Activated CD4-positive, alpha-beta T cell treated with anti-CD3 and anti-CD28 coated beads for 4 hours (primary cell): Measurements from ENCODE around the gene NMT1.
A peak's percentile ranks its signal among the peaks of the same experiment; 100 is the strongest.

ENCODE experiments used
- DNase-seq, 2 donors: peaks; one replicate each; pipeline ENCODE4 v3.0.0-alpha.2; 2020

NMT1 gene

DNA sequence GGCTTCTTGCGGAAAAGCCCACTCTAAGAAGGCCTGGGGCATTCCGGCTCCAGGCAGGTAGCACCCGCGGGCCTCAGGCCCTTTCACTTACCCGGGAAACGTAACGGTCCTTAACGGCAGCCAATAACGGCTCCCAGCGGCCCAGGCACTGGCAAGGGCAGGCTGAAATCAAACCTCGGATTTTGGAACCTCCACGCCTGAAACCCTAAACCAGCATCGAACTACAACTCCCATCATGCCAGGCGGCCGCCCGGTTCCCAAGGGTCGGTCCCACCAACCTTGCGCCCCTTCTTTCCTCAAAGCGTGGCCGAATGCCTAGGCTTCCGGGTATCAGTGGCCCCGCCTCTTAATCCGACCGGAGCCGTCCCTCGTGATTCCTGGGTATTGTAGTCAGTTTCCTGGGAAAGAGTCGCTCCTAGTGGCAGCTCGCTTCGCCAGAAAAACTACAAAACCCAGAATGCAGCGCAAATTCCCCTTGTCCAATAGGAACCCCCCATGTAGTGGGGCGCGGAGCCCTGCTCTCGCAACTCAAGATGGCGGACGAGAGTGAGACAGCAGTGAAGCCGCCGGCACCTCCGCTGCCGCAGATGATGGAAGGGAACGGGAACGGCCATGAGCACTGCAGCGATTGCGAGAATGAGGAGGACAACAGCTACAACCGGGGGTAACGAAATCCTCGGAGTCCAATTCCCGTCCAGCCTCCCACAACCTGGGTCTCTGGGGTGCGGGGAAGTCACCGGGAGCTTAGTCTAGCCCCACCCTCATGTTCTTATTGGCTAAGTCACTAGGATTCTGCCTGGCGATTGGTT lies at the start of gene NMT1:
Gene NMT1 (plus strand): TSS at position 521 of the 809 bp plus-strand sequence. CDS start 13 bp downstream, at position 534.
- DNase-seq, result peak; percentile 95

DNA sequence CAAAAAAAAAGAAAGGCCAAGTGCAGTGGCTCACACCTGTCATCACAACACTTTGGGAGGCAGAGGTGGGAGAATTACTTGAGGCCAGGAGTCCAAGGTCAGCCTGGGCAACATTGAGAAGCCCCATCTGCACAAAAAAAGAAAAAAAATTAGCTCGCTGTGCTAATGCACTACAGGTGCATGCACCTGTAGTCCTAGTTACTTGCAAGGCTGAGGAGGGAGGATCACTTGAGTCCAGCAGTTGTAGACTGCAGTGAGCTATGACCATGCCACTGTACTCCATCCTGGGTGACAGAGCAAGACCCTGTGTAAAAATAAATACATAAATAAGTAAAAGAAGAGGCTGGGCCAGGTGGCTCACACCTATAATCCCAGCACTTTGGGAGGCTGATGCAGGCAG lies 49.4 kb upstream of the NMT1 start:
- no peak for DNase-seq

DNA sequence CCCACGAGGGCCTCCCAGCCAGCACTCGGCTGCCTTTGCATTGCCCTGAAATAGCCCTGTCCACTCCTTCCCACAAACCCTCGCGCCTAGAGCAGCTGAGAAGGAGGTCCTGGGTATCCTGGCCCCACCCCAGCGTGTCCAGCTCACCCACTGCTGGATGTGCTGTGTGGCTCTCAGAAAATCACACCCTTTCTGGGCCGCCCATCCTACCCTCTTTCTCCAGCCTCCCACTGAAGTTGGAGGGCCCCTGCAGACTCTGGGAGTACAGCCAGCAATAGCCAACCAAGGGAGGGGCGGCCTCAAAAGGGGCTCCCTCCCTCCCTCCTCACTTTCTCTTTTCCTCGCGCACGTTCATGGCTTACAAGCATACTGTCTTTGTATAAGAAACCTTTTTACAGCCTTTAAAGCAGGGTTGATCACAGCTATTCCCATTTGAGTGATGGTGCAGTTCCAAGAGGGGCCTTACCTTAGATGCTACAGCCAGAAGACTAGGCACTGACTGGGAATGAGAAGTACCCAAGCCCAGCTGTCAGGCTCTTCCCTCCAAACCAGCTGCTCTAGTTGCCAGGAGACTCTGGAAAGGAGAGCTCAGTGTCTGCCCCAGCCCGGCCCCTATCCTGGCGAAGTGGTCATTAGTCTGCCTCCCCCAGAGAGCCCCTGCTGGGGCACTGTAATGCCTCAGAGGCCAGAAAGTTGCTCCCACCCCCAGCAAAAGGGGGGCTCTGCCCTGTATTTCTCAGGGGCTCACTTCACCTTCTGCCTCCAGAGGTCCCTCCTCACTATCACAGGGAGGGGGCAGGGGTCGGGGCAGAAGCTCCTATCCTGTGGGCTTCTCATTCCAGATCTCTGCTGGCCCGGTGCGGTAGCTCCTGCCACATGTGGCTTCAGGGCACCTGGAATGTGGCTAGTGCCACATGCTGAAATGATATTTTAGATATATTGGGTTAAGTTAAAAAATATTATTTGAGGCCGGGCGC lies 47.8 kb upstream of the NMT1 start:
- DNase-seq, result no peak

DNA sequence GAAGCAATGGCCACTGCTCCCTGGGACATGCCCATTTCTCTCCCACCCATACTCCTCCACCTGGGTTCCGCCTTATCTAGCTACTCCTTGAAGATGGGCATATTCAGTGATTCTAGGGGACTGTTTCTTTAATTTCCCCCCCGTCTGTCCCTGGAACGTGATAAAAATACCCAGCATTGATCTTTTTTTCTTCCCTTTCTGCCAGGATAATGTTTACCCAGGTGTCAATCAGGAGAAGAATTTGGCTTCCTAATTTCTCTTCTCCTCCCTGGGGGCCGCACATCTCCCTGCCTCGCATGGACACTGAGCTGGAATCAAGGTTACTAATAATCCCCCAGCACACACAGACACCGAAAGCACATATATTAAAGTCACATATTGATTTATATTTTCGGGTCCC lies 44.9 kb upstream of the NMT1 start:
- no peak for DNase-seq

DNA sequence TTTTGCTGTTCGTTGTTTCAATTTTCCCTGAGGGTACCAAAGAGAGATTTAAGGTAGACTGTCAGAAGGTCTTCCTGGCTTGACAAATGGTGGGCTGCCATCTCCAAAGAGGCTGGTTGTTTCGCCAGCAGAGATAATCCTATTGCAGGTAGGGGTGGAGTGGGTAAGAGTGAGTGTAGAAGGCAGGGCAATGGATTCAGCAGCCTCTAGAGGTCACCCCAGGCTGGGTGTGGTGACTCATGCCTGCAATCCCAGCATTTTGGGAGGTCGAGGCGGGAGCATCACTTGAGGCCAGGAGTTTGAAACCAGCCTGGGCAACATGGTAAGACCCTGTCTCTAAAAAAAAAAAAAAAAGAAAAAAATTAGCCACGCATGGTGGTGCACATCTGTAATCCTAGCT lies 44.3 kb upstream of the NMT1 start:
- no peak for DNase-seq

DNA sequence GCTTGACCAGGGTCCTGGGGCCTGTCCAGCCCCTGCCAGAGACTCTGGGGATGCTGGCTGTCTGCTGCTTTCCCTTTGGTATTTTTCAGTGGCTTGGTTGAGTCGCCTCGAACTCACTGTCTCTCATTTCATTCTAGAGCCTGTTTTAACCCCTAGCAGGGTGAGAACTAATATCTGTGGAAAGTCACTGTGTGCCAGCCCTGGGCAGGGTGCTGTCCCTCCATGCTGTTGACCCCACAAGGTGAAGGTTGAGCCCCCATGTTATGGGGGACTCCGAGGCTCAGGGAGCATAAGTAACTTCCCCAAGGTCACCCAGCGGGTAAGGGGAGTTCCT lies 42.6 kb upstream of the NMT1 start:
- no peak for DNase-seq

DNA sequence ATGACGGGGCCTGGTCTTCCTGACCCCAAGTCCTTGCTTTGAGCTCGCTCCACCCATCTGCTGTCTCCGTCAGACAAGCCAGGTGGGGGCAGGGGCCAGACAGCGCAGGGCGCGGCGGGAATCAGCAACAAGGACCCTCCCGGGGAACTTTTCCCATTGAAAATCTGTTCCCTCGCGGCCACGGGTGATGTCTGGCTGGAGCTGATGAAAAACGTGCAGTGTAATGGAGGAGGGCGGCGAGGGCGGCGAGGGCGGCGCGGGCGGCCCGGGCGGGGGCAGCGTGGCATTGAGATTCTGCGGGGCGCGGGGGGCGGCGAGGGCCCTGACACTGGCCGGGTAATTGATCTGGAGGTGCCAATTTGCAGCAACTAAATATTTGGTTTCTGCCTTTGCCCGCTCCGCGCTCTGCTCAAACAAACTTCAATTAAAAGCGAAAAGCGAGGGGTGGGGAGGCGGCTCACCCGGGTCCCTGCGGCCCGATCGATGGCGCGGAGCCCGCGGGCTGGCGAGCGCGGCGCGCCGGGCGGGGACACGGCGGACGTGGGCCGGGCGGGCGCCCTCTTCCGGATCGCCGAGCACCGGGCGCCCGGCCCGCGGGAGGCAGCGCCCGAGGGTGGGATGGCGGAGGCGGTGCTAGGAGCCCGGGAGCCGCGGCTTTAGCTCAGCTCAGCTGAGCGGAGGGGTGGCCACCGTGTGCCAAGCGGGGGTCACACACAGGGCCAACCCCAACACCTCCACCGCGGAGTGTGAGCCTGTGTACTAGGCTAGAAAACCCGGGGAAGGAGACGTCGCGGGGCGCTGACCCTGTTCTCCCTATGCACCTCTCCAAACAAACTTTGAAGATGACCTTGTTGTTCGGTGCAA lies 42.0 kb upstream of the NMT1 start:
- peak; percentile 21 to 26 for DNase-seq

DNA sequence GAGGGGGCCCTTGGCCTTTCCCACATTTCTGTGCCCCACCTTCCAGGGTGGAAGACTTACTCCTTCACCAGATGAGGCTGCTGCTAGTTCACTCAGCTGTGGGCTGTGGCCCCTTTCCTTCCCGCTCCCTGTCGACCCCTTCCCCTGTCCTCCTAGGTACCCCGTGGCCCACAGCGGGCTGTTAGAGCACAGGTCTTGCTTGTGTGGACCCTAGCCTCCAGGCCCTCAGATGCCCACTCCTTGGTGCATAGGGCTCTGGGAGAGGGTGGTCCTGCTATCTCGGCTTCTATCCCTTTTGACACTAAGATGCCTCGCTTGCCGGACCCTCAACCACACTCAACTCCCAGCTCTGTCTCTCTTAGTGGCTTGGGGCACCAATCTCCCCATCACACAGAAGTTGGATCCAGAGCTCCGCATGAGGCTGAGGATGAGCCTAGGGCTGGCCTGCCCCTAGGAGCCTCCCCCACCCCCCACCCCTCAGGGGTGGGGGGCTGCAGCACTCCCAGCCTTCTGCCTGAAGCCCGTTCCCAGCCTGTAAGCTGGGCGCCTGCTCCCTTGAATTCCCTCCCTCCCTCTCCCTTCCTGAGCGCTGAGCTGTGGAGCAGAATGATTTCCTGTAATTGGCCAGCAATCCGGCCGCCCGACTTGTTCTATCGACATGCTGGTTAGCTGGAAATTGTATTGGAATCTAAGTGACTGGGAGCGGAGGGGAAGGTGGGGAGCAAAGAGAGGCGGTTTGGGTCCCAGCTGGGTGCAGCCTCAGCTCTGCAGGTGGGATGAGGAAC lies 40.6 kb upstream of the NMT1 start:
- no peak for DNase-seq

DNA sequence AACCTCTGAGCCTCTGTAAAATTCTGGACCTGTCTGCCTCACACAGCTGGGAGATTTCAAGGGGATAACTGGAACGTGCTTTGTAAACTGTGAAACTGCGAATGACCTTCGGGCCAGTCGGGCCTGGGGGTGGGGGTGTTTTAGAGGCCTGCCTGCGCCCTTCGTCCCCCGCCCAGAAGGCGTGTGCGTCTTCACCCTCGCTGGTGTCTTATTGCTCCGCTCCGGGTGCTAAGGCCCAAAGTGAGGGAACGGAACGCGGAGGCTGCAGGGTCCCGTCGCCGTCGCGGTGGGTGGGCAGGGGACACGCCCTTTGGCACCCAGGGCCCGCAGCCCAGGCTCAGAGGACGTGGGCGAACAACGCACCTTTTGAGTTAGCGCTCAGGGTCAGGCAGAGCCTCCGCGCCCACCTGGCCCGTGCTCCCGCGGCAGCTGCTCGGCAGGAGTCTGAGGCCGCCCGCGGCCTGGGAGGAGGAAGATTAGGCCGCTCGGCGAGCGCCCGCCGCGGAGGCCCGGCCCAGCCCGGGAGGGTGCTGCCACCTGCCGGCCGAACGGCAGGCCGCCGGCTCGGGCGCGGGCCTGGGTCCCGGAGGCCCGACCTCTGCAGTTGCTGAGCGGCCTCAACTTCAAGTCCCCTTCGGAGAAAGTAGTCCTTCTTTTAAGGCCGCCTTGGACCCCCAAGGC lies 39.4 kb upstream of the NMT1 start:
- DNase-seq, result peak; percentile 58 to 63

DNA sequence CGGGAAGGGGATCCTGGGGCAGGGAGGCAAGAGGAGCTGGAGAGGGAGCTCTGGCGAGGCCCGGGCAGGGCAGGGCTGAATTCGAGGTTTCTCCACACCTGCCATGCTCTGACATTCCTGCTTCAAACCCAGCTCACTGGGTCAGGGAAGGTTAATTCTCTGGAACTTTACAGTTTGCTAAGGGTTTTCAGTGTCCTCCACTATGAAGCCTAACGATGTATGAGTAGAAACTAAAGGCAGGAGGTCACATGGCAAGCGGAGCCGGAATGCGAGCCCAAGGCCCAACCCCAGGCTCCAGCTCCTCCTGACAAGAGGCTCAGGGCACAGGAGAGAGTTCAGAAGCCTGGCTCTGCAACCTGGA lies 38.8 kb upstream of the NMT1 start:
- no peak for DNase-seq

DNA sequence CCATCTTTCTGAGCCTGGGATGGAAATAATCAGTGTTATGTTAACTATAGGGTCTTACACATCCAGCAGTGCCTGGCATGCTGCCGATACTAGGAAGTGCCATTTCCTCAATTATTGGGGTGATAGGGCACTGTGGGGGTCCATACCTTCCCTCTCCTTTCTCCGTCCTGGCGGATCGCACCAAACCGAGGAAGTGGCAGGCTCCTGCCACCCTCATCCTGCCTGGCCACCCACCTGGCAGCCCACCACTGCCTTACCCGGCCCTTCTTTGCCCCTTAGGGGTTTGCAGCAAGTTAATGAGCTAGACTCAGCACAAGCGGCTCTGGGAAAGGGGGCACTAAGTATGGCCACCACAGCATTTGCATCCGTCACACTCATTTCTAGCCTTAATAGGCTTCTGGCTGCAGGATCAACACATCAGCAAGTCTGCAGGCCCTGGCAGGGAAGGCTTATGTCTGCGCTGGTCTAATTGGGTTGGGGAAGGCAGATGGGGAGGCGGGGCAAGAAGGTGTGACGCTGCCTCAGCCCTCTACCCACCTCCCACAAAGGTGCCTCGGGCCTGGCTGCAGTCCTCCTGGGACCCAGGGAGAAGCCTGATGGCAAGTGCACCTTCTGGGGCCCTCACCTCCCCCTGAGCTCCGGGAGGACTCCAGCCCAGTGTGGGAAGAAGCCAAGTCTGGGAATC lies 38.3 kb upstream of the NMT1 start:
- no peak for DNase-seq

DNA sequence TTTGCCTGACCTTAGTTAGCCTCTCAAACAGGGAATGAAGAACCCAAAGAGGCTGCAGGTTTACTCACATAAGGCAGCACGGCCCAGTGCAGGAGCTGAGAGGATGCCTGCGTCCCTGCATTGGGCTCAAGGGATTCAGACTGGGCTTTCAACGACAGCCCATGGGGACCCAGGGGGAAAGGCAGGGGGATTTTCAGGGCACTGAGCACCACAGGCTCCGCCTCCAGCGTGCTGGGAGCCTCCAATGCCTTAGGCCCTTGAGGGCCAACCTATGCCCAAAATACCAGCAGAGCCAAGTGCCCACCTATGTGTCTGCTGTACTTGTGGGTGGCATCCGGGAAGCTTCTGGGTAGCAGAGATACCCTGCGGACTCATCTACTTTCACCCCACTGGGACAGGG lies 32.0 kb upstream of the NMT1 start:
- no peak for DNase-seq

DNA sequence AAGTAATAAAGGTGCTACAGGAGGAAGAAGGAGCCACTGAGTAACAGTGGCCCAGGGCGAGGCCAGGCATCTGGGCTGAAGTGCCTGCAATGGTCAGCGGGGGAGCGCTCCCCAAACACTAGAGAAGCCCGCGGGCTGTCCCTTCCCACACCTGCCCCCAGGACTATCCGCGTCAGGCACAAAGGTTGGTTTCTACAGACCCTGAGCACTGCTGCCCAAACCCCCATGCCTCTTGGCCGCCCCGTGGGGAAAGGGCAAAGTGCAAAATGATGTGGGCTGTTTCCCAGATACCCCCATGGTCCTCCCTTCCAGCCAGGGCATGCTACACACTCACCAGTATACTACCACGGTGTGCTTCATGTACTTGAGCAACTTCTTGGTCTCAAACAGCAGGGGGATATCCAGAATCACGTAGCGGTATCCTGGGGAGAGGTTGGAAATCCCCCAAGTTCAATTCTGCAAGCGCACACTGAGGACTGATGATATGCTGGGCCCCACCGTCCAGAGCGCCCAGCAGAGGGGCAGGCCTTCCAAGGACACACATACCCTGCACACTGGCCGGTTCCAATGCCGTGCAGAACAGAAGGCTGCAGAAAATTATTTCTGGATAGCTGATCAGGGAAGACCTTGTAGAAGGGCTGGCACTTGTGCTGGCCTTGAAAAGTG lies 31.2 kb upstream of the NMT1 start:
- no peak for DNase-seq

DNA sequence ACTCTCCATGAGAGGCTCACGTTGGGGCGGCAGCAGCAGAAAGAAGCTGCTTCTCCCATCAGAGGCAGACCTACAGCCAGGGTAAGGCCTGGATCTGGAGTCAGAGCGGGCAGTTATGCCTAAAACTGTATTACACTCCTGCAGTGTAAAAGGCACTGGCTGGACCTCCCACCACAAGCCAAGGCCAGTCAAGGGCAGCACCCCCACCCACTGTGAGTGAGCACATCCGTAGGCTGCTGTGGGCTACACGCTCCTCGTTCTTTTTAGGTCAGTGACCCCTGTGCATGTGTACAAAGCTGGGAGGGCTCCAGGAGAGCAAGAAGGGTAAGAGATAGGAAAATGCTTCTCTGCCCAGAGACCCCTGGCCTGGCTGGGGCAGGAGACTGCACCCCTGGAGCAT lies 30.4 kb upstream of the NMT1 start:
- no peak for DNase-seq

DNA sequence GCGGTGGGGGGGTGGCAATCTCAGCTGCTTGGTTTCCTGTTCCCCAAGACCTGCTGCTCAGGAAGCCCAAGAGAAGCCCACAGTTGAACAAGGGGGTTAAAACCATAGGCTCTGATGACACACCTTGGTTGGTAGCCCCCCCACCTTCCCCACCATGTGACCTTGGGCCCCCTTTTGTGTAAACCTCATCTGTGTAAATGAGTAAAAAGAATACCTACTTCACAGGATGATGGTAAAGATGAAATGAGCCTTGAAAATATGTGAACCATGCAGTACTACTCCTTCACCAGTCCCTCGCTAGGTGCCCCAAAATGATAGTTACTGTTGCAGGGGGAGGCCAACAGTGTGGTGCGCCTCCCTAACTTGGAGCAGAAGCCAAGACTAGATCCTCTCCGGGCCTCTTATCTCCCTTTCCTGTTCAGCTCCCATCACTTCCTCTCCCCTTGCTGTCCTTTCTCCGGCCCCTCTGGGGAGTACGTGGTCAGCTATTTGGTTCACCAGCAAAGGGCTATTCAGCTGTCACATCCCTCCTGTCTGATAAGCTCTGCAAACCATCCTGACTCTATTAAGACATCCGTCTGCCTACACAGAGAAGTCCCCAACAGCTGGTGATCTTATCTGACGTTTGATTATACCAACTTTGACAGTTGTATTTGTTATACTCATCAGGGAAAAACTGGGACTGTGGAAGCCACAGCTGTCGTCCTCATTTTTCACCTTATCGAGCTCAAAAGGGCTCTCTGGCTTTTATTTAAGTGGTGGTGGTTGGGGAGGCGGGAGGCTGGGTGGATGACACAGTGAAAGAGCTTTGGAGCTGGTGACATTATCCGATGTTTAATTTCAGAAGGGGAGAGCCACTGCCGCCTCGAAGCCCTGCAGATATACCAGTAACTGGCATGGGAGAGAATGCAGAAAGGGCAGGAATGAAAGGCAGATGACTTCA lies 29.6 kb upstream of the NMT1 start:
- no peak for DNase-seq

DNA sequence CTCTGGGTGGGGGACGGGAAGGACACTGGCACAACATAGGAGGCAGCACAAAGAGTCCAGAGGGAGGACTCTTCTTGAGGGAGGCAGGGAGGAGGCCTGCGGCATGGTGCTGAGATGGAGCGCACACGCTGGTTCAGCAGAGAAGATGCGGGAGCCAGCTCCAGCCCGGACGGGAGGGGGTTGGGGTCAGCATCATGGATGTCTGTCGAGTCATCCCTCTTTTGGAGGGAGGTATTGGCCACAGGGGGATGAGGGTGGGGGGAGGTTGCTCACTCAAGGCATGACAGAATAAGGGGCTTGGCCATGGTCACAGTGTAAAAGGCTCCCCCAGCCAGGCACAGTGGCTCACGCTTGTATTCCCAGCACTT lies 29.0 kb upstream of the NMT1 start:
- no peak for DNase-seq

DNA sequence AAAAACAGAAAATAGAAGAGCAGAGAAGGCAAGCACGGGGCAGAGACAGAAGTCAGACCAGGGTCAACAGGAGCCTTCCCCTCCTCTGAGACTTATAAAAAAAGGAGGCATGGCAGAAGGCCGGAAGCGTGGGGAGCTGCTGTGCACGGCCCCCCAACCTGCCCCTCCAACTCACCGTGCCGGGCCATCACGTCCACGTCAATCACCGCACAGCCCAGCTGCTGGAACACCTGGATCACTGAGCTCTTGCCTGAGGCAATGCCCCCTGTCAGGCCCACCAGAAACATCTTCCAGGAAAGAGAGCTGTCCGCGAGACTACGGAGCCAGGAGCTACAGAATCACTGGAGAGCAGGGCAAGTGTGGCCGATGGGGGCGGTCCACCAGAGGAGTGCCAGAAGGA lies 26.5 kb upstream of the NMT1 start:
- DNase-seq, result no peak

DNA sequence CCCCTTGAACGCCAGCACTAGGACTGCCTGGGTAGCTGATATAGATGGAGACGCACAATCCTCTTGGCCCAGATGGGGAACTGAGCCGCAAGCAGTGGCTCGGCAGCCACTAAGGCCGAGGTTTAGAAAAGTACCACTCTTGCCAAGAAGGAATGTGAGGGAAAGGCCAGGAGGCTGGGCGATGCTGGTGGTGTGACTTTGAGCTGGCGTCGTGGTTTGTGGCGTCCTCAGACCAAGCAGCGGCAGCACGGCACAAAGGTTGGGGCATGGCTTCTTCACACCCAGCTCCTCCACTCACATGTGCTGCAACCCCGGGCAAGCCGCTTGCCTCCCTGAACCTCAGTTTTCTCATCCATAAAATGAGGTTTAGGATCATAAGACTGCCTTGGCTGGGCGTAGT lies 25.3 kb upstream of the NMT1 start:
- no peak for DNase-seq

DNA sequence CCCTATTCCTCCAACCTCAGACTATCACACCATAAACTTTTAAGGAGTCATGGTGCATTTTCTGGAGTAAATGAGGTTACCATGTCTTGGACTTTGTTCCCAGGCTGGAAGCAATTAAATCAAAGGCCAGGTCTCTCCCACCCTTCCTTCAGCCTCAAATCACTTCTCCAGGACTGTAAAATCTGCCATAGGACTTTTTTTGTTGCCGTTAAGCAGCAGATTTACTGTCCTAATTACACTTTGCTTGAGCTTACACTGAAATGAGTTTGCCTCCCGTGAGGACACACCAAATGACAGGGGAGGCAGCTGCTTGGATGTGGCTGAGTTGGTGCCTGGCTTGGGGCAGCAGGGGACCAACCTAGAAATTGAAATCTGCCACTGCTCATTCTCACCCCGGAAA lies 24.4 kb upstream of the NMT1 start:
- DNase-seq, result no peak
